ENCODE data around the gene TOP2A.
"Not testable (repeated sequence)": the region's sequence is repeated elsewhere in the genome, so short reads cannot be mapped to it uniquely, and the experiment has no call there.

- not testable (repeated sequence) for TF ChIP-seq CTCF, POLR2A, POLR2AphosphoS5 (IDR thresholded peaks at IDR 0.05)
Observed at GRCh38 chr17:40367728-40368127, 50.0 kb downstream of the TOP2A start.
